Measurements from ENCODE around the gene IFITM1. TPM values are rescaled to one million over a fixed set of nuclear protein-coding genes. Genes with fewer than 3 reads are reported as not detected.
A peak's percentile ranks its signal among the peaks of the same experiment; 100 is the strongest.

The IFITM1 gene
- total RNA-seq, 2 experiments from 2014 or later = 296 to 304 TPM

- no peaks in the 10 kb centered on the region for H3K9me3 Mint-ChIP-seq
- DNase-seq (no peak), ATAC-seq (no peak)
- H3K27me3 Mint-ChIP-seq = no peaks in the 10 kb centered on the region
- intact Hi-C loops (cut with micrococcal nuclease) = no loop called here
- no peak overlapping the region for H3K4me3 Mint-ChIP-seq
- peaks cover 32% of the 10 kb centered on the region for H3K4me1 Mint-ChIP-seq (ENCODE audit: low read depth)
- no peaks in the 10 kb centered on the region for H3K36me3 Mint-ChIP-seq (ENCODE audit: low read depth)
- ChIA-PET CTCF (interaction anchor here (0.6 to 5.2 kb wide), 10 partner anchors 9 to 179 kb away, joined by 3 to 19 read pairs (median 6); no protein-coding TSS in a partner anchor), POLR2A (interaction anchor here (1.2 to 5.4 kb wide), 3 partner anchors 10 to 31 kb away, joined by 3 to 23 read pairs (median 7); no protein-coding TSS in a partner anchor)
- H3K27ac Mint-ChIP-seq = no peak overlapping the region
- TF ChIP-seq, protein P1, sequence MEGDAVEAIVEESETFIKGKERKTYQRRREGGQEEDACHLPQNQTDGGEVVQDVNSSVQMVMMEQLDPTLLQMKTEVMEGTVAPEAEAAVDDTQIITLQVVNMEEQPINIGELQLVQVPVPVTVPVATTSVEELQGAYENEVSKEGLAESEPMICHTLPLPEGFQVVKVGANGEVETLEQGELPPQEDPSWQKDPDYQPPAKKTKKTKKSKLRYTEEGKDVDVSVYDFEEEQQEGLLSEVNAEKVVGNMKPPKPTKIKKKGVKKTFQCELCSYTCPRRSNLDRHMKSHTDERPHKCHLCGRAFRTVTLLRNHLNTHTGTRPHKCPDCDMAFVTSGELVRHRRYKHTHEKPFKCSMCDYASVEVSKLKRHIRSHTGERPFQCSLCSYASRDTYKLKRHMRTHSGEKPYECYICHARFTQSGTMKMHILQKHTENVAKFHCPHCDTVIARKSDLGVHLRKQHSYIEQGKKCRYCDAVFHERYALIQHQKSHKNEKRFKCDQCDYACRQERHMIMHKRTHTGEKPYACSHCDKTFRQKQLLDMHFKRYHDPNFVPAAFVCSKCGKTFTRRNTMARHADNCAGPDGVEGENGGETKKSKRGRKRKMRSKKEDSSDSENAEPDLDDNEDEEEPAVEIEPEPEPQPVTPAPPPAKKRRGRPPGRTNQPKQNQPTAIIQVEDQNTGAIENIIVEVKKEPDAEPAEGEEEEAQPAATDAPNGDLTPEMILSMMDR (IDR thresholded peaks at IDR 0.05) = no peak
Observed at GRCh38 chr11:339963-340362, 26.1 kb downstream of the IFITM1 start.

DNA sequence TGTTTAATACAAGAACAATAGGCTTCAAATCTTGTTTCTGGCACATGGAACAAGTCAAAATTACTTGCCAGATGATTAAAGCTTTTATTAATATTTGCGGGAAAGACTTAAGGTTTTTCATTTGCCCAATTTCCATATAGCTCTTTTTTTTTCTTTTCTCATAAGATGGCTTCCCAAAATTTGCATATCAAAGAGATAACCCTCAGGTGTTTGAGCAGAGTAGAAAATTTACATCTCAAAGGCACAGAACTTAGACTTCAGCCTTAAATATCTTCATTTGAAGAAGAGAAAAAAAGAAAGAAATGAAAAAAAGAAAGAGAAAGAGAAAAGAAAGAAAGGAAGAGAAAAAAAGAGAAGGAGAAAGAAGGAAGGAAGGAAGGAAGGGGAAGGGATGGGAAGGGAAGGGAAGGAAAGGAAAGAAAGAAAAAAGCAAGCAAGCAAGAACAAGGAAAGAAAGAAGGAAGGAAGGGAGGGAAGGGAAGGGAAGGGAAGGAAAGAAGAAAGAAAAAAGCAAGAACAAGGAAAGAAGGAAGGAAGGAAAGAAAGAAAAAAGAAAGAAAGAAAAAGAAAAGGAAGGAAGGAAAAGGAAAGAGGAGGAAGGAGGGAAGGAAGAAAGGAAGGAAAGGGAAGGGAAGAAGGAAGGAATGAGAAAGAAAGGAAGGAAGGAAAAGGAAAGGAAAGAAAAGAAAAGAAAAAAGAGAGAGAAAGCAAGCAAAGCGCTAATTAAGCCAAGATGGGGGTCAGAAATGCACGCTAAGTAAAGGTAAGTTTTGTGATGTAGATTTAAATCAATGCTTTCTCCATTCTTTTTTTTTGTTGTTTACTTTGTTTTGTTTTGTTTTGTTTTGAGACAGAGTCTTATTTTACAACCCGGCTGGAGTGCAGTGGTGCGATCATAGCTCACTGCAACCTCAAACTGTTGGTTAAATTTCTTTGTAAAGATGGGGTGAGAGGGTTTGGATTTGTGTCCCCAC is 27.0 kb downstream of the IFITM1 start:
- no peak for DNase-seq
- TF ChIP-seq, protein P1 (IDR thresholded peaks at IDR 0.05) = peak; percentile 18
- no peak for ATAC-seq
- Mint-ChIP-seq H3K4me3 (no peak overlapping the region), H3K4me1 (ENCODE audit: low read depth) (peaks cover 27% of the 10 kb centered on the region), H3K36me3 (ENCODE audit: low read depth) (no peaks in the 10 kb centered on the region), H3K9me3 (peaks cover 4% of the 10 kb centered on the region), H3K27me3 (no peaks in the 10 kb centered on the region), H3K27ac (no peak overlapping the region)
- POLR2A ChIA-PET = interaction anchor here (0.7 to 5.4 kb wide), 5 partner anchors 8 to 31 kb away, joined by 3 to 23 read pairs (median 3); no protein-coding TSS in a partner anchor
- intact Hi-C loops (cut with micrococcal nuclease) = no loop called here
- CTCF ChIA-PET = interaction anchor here (0.6 to 5.2 kb wide), 10 partner anchors 8 to 178 kb away, joined by 3 to 19 read pairs (median 6); no protein-coding TSS in a partner anchor

DNA sequence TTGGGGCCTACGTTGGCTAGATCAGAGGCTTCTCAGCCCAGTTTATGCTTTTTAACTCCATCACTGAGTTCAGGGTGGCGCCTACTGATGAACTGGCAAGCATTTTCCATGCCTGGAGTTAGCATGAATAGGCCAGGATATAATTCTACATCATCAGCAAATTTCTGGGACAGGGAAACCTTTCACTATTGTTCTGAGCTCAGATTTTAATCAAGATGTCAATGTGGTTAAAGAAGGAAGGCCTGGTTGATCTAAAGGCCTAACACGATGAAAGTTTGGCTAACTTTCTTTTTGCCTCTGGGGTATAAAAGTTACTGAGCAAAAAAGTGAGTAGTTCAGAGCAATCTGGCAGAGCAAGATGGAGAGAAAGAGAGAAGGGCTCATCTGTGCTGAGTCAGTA is 28.5 kb downstream of the IFITM1 start:
- H3K4me3 Mint-ChIP-seq = no peak overlapping the region
- TF ChIP-seq, protein P1 (IDR thresholded peaks at IDR 0.05) = no peak
- H3K4me1 Mint-ChIP-seq (ENCODE audit: low read depth) = peaks cover 16% of the 10 kb centered on the region

DNA sequence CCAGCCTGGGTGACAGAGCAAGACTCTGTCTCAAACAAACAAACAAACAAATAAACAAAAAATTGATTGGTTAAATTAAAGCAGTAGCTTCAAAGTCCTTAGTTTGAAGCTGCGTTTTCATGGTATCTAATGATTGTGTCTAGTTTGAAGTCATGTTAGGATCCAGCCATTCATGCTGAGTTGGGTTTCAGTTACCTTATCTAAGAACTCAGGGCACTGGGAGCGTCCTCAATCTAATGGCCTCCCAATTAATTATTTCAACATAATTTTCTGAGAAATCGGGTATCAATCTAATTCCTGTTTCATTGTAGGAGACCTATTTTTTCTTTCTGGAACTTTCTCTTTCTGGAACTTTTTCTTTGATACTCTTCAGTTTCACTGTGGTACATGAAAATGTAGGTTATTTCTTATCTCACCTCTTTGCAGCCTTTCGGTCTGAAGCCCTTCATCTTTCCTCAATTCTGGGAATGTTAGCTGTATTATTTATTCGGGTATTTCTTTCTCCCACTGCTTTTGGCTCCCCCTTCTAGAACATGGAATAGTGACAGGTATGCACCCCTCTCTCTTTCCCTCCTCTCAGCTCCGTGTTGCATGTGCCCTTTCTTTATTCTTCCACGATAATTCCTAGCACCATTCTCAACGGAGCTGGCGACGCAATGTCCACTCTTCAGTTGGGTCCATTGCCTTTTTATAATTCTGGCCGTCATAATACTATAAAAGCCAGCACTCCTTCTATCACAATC is 31.2 kb downstream of the IFITM1 start:
- no peaks in the 10 kb centered on the region for H3K27me3 Mint-ChIP-seq
- H3K9me3 Mint-ChIP-seq = peaks cover 4% of the 10 kb centered on the region
- no peak for ATAC-seq
- TF ChIP-seq, protein P1 (IDR thresholded peaks at IDR 0.05) = no peak
- ChIA-PET CTCF (interaction anchor here (1.0 to 1.3 kb wide), 2 partner anchors 15 to 18 kb away, joined by 3 to 5 read pairs; no protein-coding TSS in a partner anchor), POLR2A (interaction anchor here (1.0 to 1.4 kb wide), 2 partner anchors 10 kb away, joined by 6 read pairs; no protein-coding TSS in a partner anchor)
- no peak overlapping the region for H3K27ac Mint-ChIP-seq
- DNase-seq = no peak
- H3K4me3 Mint-ChIP-seq = no peak overlapping the region
- H3K36me3 Mint-ChIP-seq (ENCODE audit: low read depth) = no peaks in the 10 kb centered on the region
- peaks cover 17% of the 10 kb centered on the region for H3K4me1 Mint-ChIP-seq (ENCODE audit: low read depth)
- intact Hi-C loops (cut with micrococcal nuclease) = no loop called here

More for the DNA sequence above, 28.5 kb downstream of the IFITM1 start:
- peaks cover 4% of the 10 kb centered on the region for H3K9me3 Mint-ChIP-seq
- H3K27ac Mint-ChIP-seq = no peak overlapping the region
- CTCF ChIA-PET = interaction anchor here (0.7 to 5.2 kb wide), 3 partner anchors 15 to 92 kb away, joined by 3 to 19 read pairs (median 3); no protein-coding TSS in a partner anchor
- DNase-seq = no peak
- ATAC-seq = no peak
- no peaks in the 10 kb centered on the region for H3K36me3 Mint-ChIP-seq (ENCODE audit: low read depth)
- H3K27me3 Mint-ChIP-seq = no peaks in the 10 kb centered on the region
- POLR2A ChIA-PET = interaction anchor here (5.4 kb wide), 1 partner anchor 12 kb away, joined by 23 read pairs; no protein-coding TSS in a partner anchor
- intact Hi-C loops (cut with micrococcal nuclease) = no loop called here
